Panc1 (cell line): ENCODE data around the gene C8B.

Experiments used
- POLR2AphosphoS5 ChIP-seq: IDR thresholded peaks from 2 replicates; pipeline ENCODE4 v1.6.1; 2012; ENCODE audit warnings: mild to moderate bottlenecking, low read depth, low read length, moderate library complexity
- REST ChIP-seq, 2 experiments: IDR thresholded peaks; 2 replicates each; pipeline ENCODE4 v1.6.1; 2011 to 2012; ENCODE audit warnings: low read depth in 2 of 2, control low read depth in 1 of 2, low read length in 1 of 2, mild to moderate bottlenecking in 1 of 2, moderate library complexity in 1 of 2; ENCODE audit not compliant: insufficient read depth in 1 of 2
- SIN3A ChIP-seq: IDR thresholded peaks from 2 replicates; pipeline ENCODE4 v1.6.1; 2012; ENCODE audit warnings: low read depth, mild to moderate bottlenecking, low read length, moderate library complexity, borderline replicate concordance; ENCODE audit not compliant: insufficient read depth
- TCF7L2 ChIP-seq: IDR thresholded peaks from 2 replicates; pipeline ENCODE4 v1.6.1; 2011; ENCODE audit warnings: mild to moderate bottlenecking, low read depth, low read length, inconsistent platforms
- TF ChIP-seq, protein P1 (sequence below): fragments of 450-650 bp; IDR thresholded peaks from 2 replicates; pipeline ENCODE4 v1.5.1; 2017; ENCODE audit warnings: mild to moderate bottlenecking

DNA sequence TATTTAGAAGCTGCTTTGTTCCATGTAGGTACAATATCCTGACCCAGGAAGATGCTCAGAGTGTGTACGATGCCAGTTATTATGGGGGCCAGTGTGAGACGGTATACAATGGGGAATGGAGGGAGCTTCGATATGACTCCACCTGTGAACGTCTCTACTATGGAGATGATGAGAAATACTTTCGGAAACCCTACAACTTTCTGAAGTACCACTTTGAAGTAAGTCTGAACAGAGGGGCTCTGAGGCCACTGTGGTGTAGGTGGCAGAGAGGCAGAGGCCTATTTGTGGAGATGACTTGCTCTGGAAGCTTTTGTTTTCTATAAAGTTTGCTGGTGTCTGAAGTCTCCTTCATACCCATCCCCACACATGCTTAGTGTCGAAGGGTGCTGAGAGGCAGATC is 84.4 kb downstream of the C8B start:
- TF ChIP-seq, protein P1, sequence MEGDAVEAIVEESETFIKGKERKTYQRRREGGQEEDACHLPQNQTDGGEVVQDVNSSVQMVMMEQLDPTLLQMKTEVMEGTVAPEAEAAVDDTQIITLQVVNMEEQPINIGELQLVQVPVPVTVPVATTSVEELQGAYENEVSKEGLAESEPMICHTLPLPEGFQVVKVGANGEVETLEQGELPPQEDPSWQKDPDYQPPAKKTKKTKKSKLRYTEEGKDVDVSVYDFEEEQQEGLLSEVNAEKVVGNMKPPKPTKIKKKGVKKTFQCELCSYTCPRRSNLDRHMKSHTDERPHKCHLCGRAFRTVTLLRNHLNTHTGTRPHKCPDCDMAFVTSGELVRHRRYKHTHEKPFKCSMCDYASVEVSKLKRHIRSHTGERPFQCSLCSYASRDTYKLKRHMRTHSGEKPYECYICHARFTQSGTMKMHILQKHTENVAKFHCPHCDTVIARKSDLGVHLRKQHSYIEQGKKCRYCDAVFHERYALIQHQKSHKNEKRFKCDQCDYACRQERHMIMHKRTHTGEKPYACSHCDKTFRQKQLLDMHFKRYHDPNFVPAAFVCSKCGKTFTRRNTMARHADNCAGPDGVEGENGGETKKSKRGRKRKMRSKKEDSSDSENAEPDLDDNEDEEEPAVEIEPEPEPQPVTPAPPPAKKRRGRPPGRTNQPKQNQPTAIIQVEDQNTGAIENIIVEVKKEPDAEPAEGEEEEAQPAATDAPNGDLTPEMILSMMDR: no peak
- TF ChIP-seq POLR2AphosphoS5 (no peak), TCF7L2 (no peak), REST (IDR thresholded peaks at IDR 0.05; ENCODE audit: insufficient read depth in 1 of 2, low read depth in 2 of 2, low read length in 1 of 2) (no peak), SIN3A (no peak)
